22Rv1 (cell line): ENCODE measurements around the gene CORIN.

Experiments used
- ZFX ChIP-seq: fragments of 450-650 bp; IDR thresholded peaks from 2 replicates; pipeline ENCODE4 v1.6.1; 2017; ENCODE audit warnings: antibody characterized with exemption, borderline replicate concordance
- TF ChIP-seq, protein P1 (sequence below): fragments of 450-650 bp; IDR thresholded peaks from 2 replicates; pipeline ENCODE4 v1.5.1; 2017; ENCODE audit warnings: mild to moderate bottlenecking

GRCh38 chr4:47717188-47717587 is 120.7 kb downstream of the CORIN start:
- TF ChIP-seq, protein P1, sequence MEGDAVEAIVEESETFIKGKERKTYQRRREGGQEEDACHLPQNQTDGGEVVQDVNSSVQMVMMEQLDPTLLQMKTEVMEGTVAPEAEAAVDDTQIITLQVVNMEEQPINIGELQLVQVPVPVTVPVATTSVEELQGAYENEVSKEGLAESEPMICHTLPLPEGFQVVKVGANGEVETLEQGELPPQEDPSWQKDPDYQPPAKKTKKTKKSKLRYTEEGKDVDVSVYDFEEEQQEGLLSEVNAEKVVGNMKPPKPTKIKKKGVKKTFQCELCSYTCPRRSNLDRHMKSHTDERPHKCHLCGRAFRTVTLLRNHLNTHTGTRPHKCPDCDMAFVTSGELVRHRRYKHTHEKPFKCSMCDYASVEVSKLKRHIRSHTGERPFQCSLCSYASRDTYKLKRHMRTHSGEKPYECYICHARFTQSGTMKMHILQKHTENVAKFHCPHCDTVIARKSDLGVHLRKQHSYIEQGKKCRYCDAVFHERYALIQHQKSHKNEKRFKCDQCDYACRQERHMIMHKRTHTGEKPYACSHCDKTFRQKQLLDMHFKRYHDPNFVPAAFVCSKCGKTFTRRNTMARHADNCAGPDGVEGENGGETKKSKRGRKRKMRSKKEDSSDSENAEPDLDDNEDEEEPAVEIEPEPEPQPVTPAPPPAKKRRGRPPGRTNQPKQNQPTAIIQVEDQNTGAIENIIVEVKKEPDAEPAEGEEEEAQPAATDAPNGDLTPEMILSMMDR: no peak
- no peak for TF ChIP-seq ZFX
